Hindlimb muscle (tissue), 1 donor: ENCODE measurements around the gene GOLPH3. TPM values are rescaled to one million over a fixed set of nuclear protein-coding genes. Genes with fewer than 3 reads are reported as not detected.
"Not testable (repeated sequence)": the region's sequence is repeated elsewhere in the genome, so short reads cannot be mapped to it uniquely, and the experiment has no call there.

Source experiments
- DNase-seq: peaks from one replicate; pipeline ENCODE4 v3.0.0-alpha.2; 2013
- polyA plus RNA-seq: library from polyadenylated mRNA; unstranded; fragments of 120-200 nt; gene quantifications from one replicate; pipeline ENCODE4 v1.2.1, GENCODE V29; 2013; ENCODE audit not compliant: insufficient read length

Gene GOLPH3
- polyA plus RNA-seq, result 49.9 TPM

GRCh38 chr5:32174011-32174870 is at the start of gene GOLPH3:
Gene GOLPH3 (minus strand): TSS chr5:32174319. CDS start chr5:32174034, 285 bp downstream.
- peak; percentile 91 for DNase-seq

GRCh38 chr5:32222723-32223470 is 48.8 kb upstream of the GOLPH3 start:
- DNase-seq, result no peak

- DNase-seq, result peak; percentile 52
Measured at GRCh38 chr5:32217886-32218396, 43.8 kb upstream of the GOLPH3 start.

GRCh38 chr5:32214344-32214743 is 40.2 kb upstream of the GOLPH3 start:
- not testable (repeated sequence) for DNase-seq

- no peak for DNase-seq
Measured at GRCh38 chr5:32210151-32210550, 36.0 kb upstream of the GOLPH3 start.

- not testable (repeated sequence) for DNase-seq
Measured at GRCh38 chr5:32208837-32209236, 34.7 kb upstream of the GOLPH3 start.

GRCh38 chr5:32207355-32207634 is 33.2 kb upstream of the GOLPH3 start:
- no peak for DNase-seq

GRCh38 chr5:32206509-32207354 is 32.6 kb upstream of the GOLPH3 start:
- no peak for DNase-seq

GRCh38 chr5:32206053-32206452 is 31.9 kb upstream of the GOLPH3 start:
- DNase-seq, result no peak

GRCh38 chr5:32202394-32202793 is 28.3 kb upstream of the GOLPH3 start:
- no peak for DNase-seq

GRCh38 chr5:32201122-32201753 is 27.1 kb upstream of the GOLPH3 start:
- no peak for DNase-seq

- no peak for DNase-seq
Measured at GRCh38 chr5:32197032-32197431, 22.9 kb upstream of the GOLPH3 start.

GRCh38 chr5:32195265-32195664 is 21.1 kb upstream of the GOLPH3 start:
- DNase-seq, result no peak

- peak; percentile 56 for DNase-seq
Measured at GRCh38 chr5:32193591-32193990, 19.5 kb upstream of the GOLPH3 start.

- DNase-seq, result peak; percentile 89
Measured at GRCh38 chr5:32190095-32190494, 16.0 kb upstream of the GOLPH3 start.

- no peak for DNase-seq
Measured at GRCh38 chr5:32187675-32188074, 13.6 kb upstream of the GOLPH3 start.

GRCh38 chr5:32182463-32183063 is 8.4 kb upstream of the GOLPH3 start:
- no peak for DNase-seq

GRCh38 chr5:32173267-32174010 is 680 bp downstream of the GOLPH3 start:
- DNase-seq, result peak; percentile 86

- DNase-seq, result no peak
Measured at GRCh38 chr5:32172923-32173266, 1.2 kb downstream of the GOLPH3 start.

GRCh38 chr5:32172186-32172911 is 1.8 kb downstream of the GOLPH3 start:
- DNase-seq, result not testable (repeated sequence)
